Common myeloid progenitor, CD34-positive (primary cell): ENCODE measurements around the gene PPP2R2B.
A peak's percentile ranks its signal among the peaks of the same experiment; 100 is the strongest.

Experiments used
- CTCF ChIA-PET: fragments of 350-600 bp; sonication (Branson Sonifier 250); formaldehyde crosslinking; loops from one replicate; lab custom pipeline; 2021; ENCODE audit warnings: antibody characterized with exemption; lab: Charles Lee
- POLR2A ChIA-PET: fragments of 350-600 bp; sonication (Branson Sonifier 250); formaldehyde crosslinking; loops from one replicate; lab custom pipeline; 2021; ENCODE audit warnings: antibody characterized with exemption; lab: Charles Lee
- DNase-seq, 3 donors: peaks; one replicate each; pipeline versions ENCODE4 v3.0.0 to v3.0.0-alpha.2; 2013
- H3K27ac ChIP-seq, 2 experiments: 1 replicate in 1 of 2; 2 replicates in 1 of 2; pipeline ENCODE4 v1.7.0; 2013; ENCODE audit warnings: inconsistent platforms in 2 of 2, low read length in 2 of 2, mild to moderate bottlenecking in 2 of 2, low read depth in 1 of 2, moderate library complexity in 1 of 2; ENCODE audit not compliant: severe bottlenecking in 2 of 2, insufficient read depth in 1 of 2, poor library complexity in 1 of 2
- H3K27me3 ChIP-seq, 5 experiments: replicated peaks in 2 of 5; 1 replicate in 3 of 5; 2 replicates in 2 of 5; pipeline versions ENCODE4 v1.6.1 to v1.7.0; 2013; ENCODE audit warnings: low read length in 4 of 5, mild to moderate bottlenecking in 2 of 5, moderate library complexity in 2 of 5, inconsistent platforms in 1 of 5; ENCODE audit not compliant: insufficient read depth in 5 of 5, control insufficient read depth in 4 of 5
- H3K36me3 ChIP-seq, 4 experiments: 1 replicate in 2 of 4; 2 replicates in 2 of 4; pipeline versions ENCODE4 v1.6.1 to v1.7.0; 2013; ENCODE audit warnings: low read length in 3 of 4, control low read depth in 1 of 4, mild to moderate bottlenecking in 1 of 4; ENCODE audit not compliant: control insufficient read depth in 4 of 4, insufficient read depth in 4 of 4
- H3K4me1 ChIP-seq, 4 experiments: 1 replicate in 3 of 4; 2 replicates in 1 of 4; pipeline versions ENCODE4 v1.6.1 to v1.7.1; 2013; ENCODE audit warnings: low read length in 3 of 4, mild to moderate bottlenecking in 3 of 4, control low read depth in 1 of 4, inconsistent platforms in 1 of 4, moderate library complexity in 1 of 4; ENCODE audit not compliant: control insufficient read depth in 4 of 4, insufficient read depth in 4 of 4; ENCODE audit errors: control extremely low read depth in 1 of 4
- H3K4me3 ChIP-seq, 7 experiments: 1 replicate in 4 of 7; 2 replicates in 3 of 7; pipeline versions ENCODE4 v1.5.1 to v1.7.0; 2013; ENCODE audit warnings: mild to moderate bottlenecking in 7 of 7, low read length in 6 of 7, moderate library complexity in 6 of 7, inconsistent platforms in 2 of 7, low read depth in 2 of 7, control low read depth in 1 of 7; ENCODE audit not compliant: insufficient read depth in 4 of 7, control insufficient read depth in 1 of 7; ENCODE audit errors: extremely low read depth in 1 of 7
- H3K9me3 ChIP-seq, 5 experiments: 1 replicate in 4 of 5; 2 replicates in 1 of 5; pipeline versions ENCODE4 v1.6.1 to v1.7.1; 2013; ENCODE audit warnings: low read length in 4 of 5, mild to moderate bottlenecking in 2 of 5, inconsistent platforms in 1 of 5, low read depth in 1 of 5, moderate library complexity in 1 of 5; ENCODE audit not compliant: control insufficient read depth in 4 of 5, insufficient read depth in 2 of 5; ENCODE audit errors: control extremely low read depth in 1 of 5
- WGBS: methylation state at CpG from one replicate; pipeline ENCODE4 v1.1.5; 2013; ENCODE audit not compliant: insufficient coverage; 5-methylcytosine and 5-hydroxymethylcytosine counted together

The PPP2R2B gene

DNA sequence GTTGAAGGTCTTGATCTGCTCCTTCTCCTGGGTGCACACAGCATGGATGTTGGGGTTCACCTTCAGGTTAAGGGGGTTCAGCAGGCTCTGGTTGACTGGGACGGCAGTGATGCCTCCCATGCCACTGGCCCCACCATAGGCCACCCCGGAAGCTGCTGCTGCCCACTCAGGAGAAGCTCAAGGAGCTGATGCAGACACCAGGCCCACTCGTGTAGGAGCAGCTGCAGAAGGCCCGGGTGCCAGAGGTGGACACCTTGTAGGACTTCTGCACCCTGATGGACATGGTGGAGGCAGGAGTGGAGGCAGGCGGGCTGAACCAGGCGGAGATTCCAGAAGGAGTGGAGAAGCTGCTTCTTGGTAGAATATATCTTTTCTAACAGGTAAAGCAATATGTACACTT is 171.2 kb downstream of the PPP2R2B start:
- CTCF ChIA-PET, result interaction anchor here (0.8 to 2.3 kb wide), 3 partner anchors 10 to 259 kb away, joined by 3 to 19 read pairs (median 3); no protein-coding TSS in a partner anchor
- peaks cover 3 to 10% (median 4%) of the 10 kb centered on the region in 4 experiments for H3K4me1 ChIP-seq
- 100% methylated on average over 2 of the region's 6 CpGs for WGBS
- no peak for DNase-seq
- no peaks in the 10 kb centered on the region for H3K9me3 ChIP-seq
- H3K27ac ChIP-seq, result no peak overlapping the region
- POLR2A ChIA-PET, result no interaction called here
- no peak overlapping the region for H3K4me3 ChIP-seq
- no peaks in the 10 kb centered on the region for H3K36me3 ChIP-seq
- no peaks in the 10 kb centered on the region for H3K27me3 ChIP-seq

DNA sequence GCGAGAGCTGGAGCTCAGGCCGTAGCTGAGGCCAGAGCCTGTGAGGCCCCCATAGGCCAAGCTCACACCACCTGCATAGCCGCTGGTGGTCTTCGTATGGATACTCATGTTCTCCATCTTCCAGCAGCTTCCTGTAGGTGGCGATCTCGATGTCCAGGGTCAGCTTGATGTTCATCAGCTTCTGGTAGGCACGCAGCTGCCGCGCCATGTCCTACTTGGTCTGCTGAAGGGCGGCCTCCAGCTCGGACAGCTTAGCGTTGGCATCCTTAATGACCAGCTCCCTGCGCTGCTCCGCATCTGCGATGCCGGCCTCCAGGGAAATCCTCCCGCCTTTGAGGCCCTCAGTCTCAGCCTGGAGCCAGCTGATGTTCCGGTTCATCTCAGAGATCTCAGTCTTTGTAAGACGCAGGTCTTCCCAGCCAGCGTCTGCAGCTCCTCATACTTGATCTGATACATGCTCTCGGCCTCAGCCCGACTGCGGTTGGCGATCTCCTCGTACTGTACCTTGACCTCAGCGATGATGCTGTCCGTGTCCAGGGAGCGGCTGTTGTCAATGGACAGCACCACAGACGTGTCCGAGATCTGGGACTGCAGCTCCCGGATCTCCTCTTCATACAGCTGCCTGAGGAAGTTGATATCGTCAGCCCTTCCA is 172.1 kb downstream of the PPP2R2B start:
- Histone ChIP-seq H3K27ac (no peak overlapping the region), H3K9me3 (no peaks in the 10 kb centered on the region), H3K4me3 (no peak overlapping the region), H3K4me1 (peaks cover 2 to 4% (median 3%) of the 10 kb centered on the region in 4 experiments), H3K36me3 (no peaks in the 10 kb centered on the region), H3K27me3 (no peaks in the 10 kb centered on the region)
- ChIA-PET POLR2A (interaction anchor here (0.6 kb wide), 2 partner anchors 20 to 234 kb away, joined by 3 read pairs; no protein-coding TSS in a partner anchor), CTCF (interaction anchor here (0.8 to 2.3 kb wide), 3 partner anchors 11 to 260 kb away, joined by 3 to 19 read pairs (median 3); no protein-coding TSS in a partner anchor)
- no peak for DNase-seq
- WGBS, result 98% methylated on average over 32 of the region's 32 CpGs

- DNase-seq, result no peak
- ChIA-PET CTCF (no interaction called here), POLR2A (no interaction called here)
- H3K9me3 ChIP-seq, result no peaks in the 10 kb centered on the region
- H3K4me3 ChIP-seq, result no peak overlapping the region
- WGBS, result 100% methylated on average over 4 of the region's 4 CpGs
- peaks cover 0 to 5% (median 2%) of the 10 kb centered on the region in 4 experiments for H3K4me1 ChIP-seq
- no peaks in the 10 kb centered on the region for H3K27me3 ChIP-seq
- no peak overlapping the region for H3K27ac ChIP-seq
- no peaks in the 10 kb centered on the region for H3K36me3 ChIP-seq
Observed at GRCh38 chr5:146704949-146705665, 173.4 kb downstream of the PPP2R2B start.

GRCh38 chr5:146703899-146704298 is 174.7 kb downstream of the PPP2R2B start:
- Histone ChIP-seq H3K4me3 (no peak overlapping the region), H3K4me1 (peaks cover 0 to 8% (median 2%) of the 10 kb centered on the region in 4 experiments), H3K9me3 (no peaks in the 10 kb centered on the region), H3K27me3 (no peaks in the 10 kb centered on the region), H3K27ac (no peak overlapping the region), H3K36me3 (no peaks in the 10 kb centered on the region)
- POLR2A ChIA-PET, result no interaction called here
- CTCF ChIA-PET, result interaction anchor here (0.6 kb wide), 1 partner anchor 148 kb away, joined by 3 read pairs; no protein-coding TSS in a partner anchor
- WGBS, result 17% methylated on average over 1 of the region's 1 CpG
- DNase-seq, result peak in 1 of 3 donors; percentile 4

DNA sequence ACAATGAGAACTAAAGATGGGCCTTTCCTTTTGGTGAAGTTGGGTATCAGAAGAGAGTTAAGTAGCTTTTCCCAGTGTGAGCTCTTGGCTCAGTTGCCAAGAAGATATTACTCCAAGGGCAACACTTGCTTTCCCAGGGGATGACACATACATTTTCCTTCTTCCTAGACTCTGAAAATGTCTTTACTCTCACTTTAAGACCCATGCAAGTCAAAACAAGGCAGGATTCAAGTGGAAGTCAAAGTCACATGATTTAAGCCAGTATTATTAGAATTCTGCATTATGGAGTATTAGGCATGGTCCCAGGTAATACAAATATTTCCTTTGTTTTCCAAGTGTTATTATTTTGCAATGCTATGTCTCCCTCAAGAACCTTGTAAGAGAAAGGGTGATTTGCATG is 175.1 kb downstream of the PPP2R2B start:
- ChIA-PET CTCF (no interaction called here), POLR2A (no interaction called here)
- no peak for DNase-seq
- Histone ChIP-seq H3K4me1 (peaks cover 0 to 8% (median 2%) of the 10 kb centered on the region in 4 experiments), H3K36me3 (no peaks in the 10 kb centered on the region), H3K27ac (no peak overlapping the region), H3K9me3 (no peaks in the 10 kb centered on the region), H3K4me3 (no peak overlapping the region), H3K27me3 (no peaks in the 10 kb centered on the region)

- Histone ChIP-seq H3K27me3 (no peaks in the 10 kb centered on the region), H3K4me3 (no peak overlapping the region), H3K4me1 (peaks cover 3 to 8% (median 5%) of the 10 kb centered on the region in 4 experiments), H3K9me3 (no peaks in the 10 kb centered on the region), H3K27ac (no peak overlapping the region), H3K36me3 (no peaks in the 10 kb centered on the region)
- ChIA-PET CTCF (interaction anchor here (1.1 kb wide), 1 partner anchor 34 kb away, joined by 3 read pairs; no protein-coding TSS in a partner anchor), POLR2A (no interaction called here)
- WGBS, result 29% methylated on average over 1 of the region's 6 CpGs
- DNase-seq, result no peak
Observed at GRCh38 chr5:146699664-146700418, 178.7 kb downstream of the PPP2R2B start.
